Measurements from ENCODE around the gene SMC1A. TPM values are rescaled to one million over a fixed set of nuclear protein-coding genes. Genes with fewer than 3 reads are reported as not detected.
"Not testable (repeated sequence)": the region's sequence is repeated elsewhere in the genome, so short reads cannot be mapped to it uniquely, and the experiment has no call there.

The SMC1A gene
- polyA plus RNA-seq, 6 donors from 2014 or later, result 31.1 to 79.1 (median 50.3) TPM

- Mint-ChIP-seq H3K27ac (peak overlapping the region in 1 of 6 donors; percentile 82), H3K36me3 (peaks cover 19 to 53% of the 10 kb centered on the region in 2 donors)
Measured at GRCh38 chrX:53398216-53398615, 24.2 kb downstream of the SMC1A start.

DNA sequence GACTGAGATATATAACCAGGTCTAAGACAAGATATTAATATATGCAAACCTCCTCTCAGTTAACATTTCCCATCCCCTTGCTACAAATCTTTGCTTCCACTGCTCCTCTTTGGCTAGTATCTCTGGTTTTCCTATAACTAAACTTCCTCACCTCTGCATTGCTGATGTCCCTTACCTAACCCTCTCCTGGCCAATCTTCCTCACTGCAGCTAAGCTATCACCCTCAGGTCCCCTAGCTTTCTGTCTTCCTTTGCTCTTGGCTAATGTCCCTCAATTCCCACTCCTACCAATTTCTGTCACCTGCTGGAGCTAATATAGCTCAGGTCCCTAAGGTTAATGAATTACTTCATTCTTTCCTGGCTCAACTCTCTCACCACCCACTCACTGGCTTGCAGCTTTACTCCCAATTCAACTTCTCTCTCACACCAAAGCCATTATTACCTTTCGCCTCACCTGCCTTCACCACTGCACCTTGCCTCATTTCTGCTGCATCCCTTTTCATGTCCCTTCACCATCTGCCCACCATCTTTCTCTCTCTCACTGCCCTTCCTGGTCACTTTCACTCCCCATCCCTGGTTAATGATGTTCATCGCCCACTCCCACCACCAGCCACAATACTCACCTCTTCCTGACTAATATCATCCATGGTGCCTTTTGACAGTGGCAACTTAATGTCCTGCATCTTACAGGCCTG lies 26.7 kb downstream of the SMC1A start:
- H3K9me3 Mint-ChIP-seq, result no peaks in the 10 kb centered on the region
- DNase-seq, result no peak
- H3K4me3 Mint-ChIP-seq, result no peak overlapping the region
- H3K27me3 Mint-ChIP-seq, result no peaks in the 10 kb centered on the region
- H3K27ac Mint-ChIP-seq, result peak overlapping the region in 4 of 6 donors; percentile 30 to 96 (median 65)
- peaks cover 0 to 3% (median 0%) of the 10 kb centered on the region in 3 donors for H3K4me1 Mint-ChIP-seq
- peaks cover 19 to 37% of the 10 kb centered on the region in 2 donors for H3K36me3 Mint-ChIP-seq
- no peak for ATAC-seq (ENCODE audit: low read depth in 2 of 2)

More at GRCh38 chrX:53398216-53398615, 24.2 kb downstream of the SMC1A start:
- no peak for ATAC-seq (ENCODE audit: low read depth in 2 of 2)
- DNase-seq, result no peak
- no peaks in the 10 kb centered on the region for H3K9me3 Mint-ChIP-seq
- no peak overlapping the region for H3K4me3 Mint-ChIP-seq
- H3K27me3 Mint-ChIP-seq, result no peaks in the 10 kb centered on the region
- H3K4me1 Mint-ChIP-seq, result peaks cover 0 to 3% (median 0%) of the 10 kb centered on the region in 3 donors

GRCh38 chrX:53383376-53384076 lies 38.9 kb downstream of the SMC1A start:
- peak overlapping the region in 1 of 8 donors; percentile 27 for H3K4me3 Mint-ChIP-seq
- H3K27me3 Mint-ChIP-seq, result no peaks in the 10 kb centered on the region
- H3K9me3 Mint-ChIP-seq, result no peaks in the 10 kb centered on the region
- DNase-seq, result no peak
- peaks cover 6 to 7% (median 6%) of the 10 kb centered on the region in 3 donors for H3K4me1 Mint-ChIP-seq
- ATAC-seq (ENCODE audit: low read depth in 2 of 2), result no peak
- peaks cover 20 to 45% of the 10 kb centered on the region in 2 donors for H3K36me3 Mint-ChIP-seq
- H3K27ac Mint-ChIP-seq, result peak overlapping the region in 2 of 6 donors; percentile 44 to 59

DNA sequence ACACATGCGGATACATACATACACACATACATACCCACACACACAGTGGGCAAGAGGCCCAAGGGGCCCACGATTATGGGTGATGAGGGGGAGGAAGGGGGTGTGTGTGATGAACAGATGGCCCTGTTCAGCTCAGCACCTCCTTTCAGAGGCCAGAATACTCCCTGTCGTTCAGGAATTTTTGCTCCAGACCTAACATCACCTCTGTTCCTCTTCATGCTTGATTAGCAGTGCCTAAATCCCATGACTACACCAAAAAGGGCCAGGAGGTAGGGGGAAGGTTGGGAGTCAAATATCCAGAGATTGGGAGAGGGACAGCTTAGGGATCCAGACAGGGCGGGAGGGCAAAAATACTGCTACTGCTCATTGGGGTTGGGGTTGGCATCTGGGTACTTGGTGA lies 42.7 kb downstream of the SMC1A start:
- Mint-ChIP-seq H3K4me3 (peak overlapping the region in 1 of 8 donors; percentile 60), H3K27me3 (no peaks in the 10 kb centered on the region), H3K9me3 (peaks cover 0 to 3% (median 0%) of the 10 kb centered on the region in 7 donors), H3K36me3 (peaks cover 23 to 61% of the 10 kb centered on the region in 2 donors), H3K4me1 (peaks cover 6 to 8% (median 7%) of the 10 kb centered on the region in 3 donors), H3K27ac (peak overlapping the region in 3 of 6 donors; percentile 17 to 71 (median 43))
- DNase-seq (no peak), ATAC-seq (ENCODE audit: low read depth in 2 of 2) (no peak)

- H3K27ac Mint-ChIP-seq, result peak overlapping the region in 1 of 6 donors; percentile 71
- no peaks in the 10 kb centered on the region for H3K27me3 Mint-ChIP-seq
- DNase-seq, result no peak
- peaks cover 0 to 9% (median 0%) of the 10 kb centered on the region in 7 donors for H3K9me3 Mint-ChIP-seq
- ATAC-seq (ENCODE audit: low read depth in 2 of 2), result no peak
- H3K4me1 Mint-ChIP-seq, result peaks cover 6 to 14% (median 7%) of the 10 kb centered on the region in 3 donors
- H3K36me3 Mint-ChIP-seq, result peaks cover 29 to 67% of the 10 kb centered on the region in 2 donors
- no peak overlapping the region for H3K4me3 Mint-ChIP-seq
Measured at GRCh38 chrX:53379008-53379710, 43.3 kb downstream of the SMC1A start.

- Mint-ChIP-seq H3K4me1 (peaks cover 6 to 21% (median 7%) of the 10 kb centered on the region in 3 donors), H3K36me3 (peaks cover 25 to 62% of the 10 kb centered on the region in 2 donors), H3K4me3 (no peak overlapping the region), H3K27ac (no peak overlapping the region), H3K27me3 (no peaks in the 10 kb centered on the region), H3K9me3 (peaks cover 0 to 9% (median 0%) of the 10 kb centered on the region in 7 donors)
- no peak for ATAC-seq (ENCODE audit: low read depth in 2 of 2)
- no peak for DNase-seq
Measured at GRCh38 chrX:53377464-53377863, 45.0 kb downstream of the SMC1A start.

DNA sequence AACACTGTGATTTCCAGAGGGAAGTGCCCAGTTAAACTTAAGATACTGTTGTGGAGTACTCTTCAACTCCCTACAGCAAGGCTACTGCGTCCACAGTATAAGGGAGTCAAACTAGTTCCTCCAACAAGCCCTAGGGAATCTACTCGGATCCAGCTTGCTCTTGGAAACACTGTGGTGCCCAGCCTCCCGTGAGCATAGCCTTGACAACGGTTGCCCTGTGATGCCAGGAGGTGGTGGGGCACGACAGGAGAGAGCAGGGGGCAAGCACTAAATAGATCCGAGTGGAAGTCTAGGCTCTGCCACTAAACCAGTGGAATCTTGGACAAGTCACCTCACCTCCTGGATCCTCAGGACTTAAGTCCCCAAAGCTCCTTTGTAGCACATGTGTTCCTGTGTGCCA lies 45.6 kb downstream of the SMC1A start:
- Mint-ChIP-seq H3K4me3 (no peak overlapping the region), H3K27me3 (no peaks in the 10 kb centered on the region), H3K9me3 (peaks cover 0 to 9% (median 0%) of the 10 kb centered on the region in 7 donors), H3K27ac (no peak overlapping the region), H3K36me3 (peaks cover 25 to 56% of the 10 kb centered on the region in 2 donors), H3K4me1 (peaks cover 6 to 21% (median 7%) of the 10 kb centered on the region in 3 donors)
- ATAC-seq (ENCODE audit: low read depth in 2 of 2) (no peak), DNase-seq (no peak)

DNA sequence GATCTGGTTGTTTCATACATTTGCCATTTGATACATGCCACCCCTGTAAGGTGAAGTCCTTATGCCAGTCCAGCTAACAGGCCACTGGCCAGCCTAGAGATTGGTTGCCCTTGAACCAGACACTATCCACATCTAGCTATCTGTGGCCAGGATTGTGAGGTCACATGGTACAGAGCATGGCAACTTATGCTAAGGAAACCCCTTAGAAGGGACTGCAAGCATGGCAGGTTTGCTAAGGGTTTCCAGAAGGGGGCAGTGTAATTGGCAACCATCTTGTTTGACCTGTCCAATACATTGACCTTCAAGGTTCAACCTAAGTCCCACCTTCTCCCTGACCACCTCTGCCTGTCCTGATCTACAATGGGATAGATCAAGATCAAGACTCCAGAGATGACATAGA lies 47.5 kb downstream of the SMC1A start:
- Mint-ChIP-seq H3K9me3 (peaks cover 0 to 10% (median 5%) of the 10 kb centered on the region in 7 donors), H3K4me1 (peaks cover 0 to 14% (median 3%) of the 10 kb centered on the region in 3 donors), H3K27ac (no peak overlapping the region), H3K4me3 (no peak overlapping the region), H3K27me3 (no peaks in the 10 kb centered on the region), H3K36me3 (peaks cover 14 to 39% of the 10 kb centered on the region in 2 donors)
- DNase-seq (no peak), ATAC-seq (ENCODE audit: low read depth in 2 of 2) (no peak)

GRCh38 chrX:53374222-53374820 lies 48.1 kb downstream of the SMC1A start:
- Mint-ChIP-seq H3K36me3 (peaks cover 9 to 33% of the 10 kb centered on the region in 2 donors), H3K27me3 (no peaks in the 10 kb centered on the region), H3K27ac (no peak overlapping the region), H3K4me3 (peak overlapping the region in 1 of 8 donors; percentile 58), H3K9me3 (peaks cover 0 to 12% (median 5%) of the 10 kb centered on the region in 7 donors), H3K4me1 (peaks cover 0 to 14% (median 0%) of the 10 kb centered on the region in 3 donors)
- DNase-seq, result no peak
- no peak for ATAC-seq (ENCODE audit: low read depth in 2 of 2)

- Mint-ChIP-seq H3K27me3 (no peaks in the 10 kb centered on the region), H3K4me1 (peaks cover 0 to 14% (median 0%) of the 10 kb centered on the region in 3 donors), H3K4me3 (no peak overlapping the region), H3K36me3 (peaks cover 9 to 34% of the 10 kb centered on the region in 2 donors), H3K9me3 (peaks cover 0 to 19% (median 5%) of the 10 kb centered on the region in 7 donors), H3K27ac (no peak overlapping the region)
- ATAC-seq (ENCODE audit: low read depth in 2 of 2) (no peak), DNase-seq (no peak)
Measured at GRCh38 chrX:53373307-53373706, 49.1 kb downstream of the SMC1A start.

DNA sequence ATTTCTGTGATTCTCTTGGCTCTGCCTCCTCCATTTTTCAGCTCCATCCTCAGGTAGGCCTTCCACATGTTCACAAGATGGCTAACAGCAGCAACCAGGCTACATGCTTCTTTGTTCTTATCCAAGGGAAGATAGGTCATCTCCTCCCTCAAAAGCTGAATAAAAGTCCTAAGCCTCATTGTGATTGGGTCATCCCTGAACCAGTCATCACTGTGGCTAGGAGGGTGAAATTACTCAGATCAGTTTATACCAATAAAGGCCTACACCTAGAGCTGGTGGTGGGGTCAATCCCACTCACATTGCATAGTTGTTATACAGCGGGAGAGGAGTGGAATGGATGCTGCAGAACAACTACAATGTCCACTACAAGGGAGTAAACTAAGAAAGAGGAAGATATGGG lies 56.0 kb downstream of the SMC1A start:
- not testable (repeated sequence) for H3K27me3 Mint-ChIP-seq; H3K4me3 Mint-ChIP-seq; H3K36me3 Mint-ChIP-seq; DNase-seq; H3K4me1 Mint-ChIP-seq; ATAC-seq (ENCODE audit: low read depth in 2 of 2)
- Mint-ChIP-seq H3K27ac (peak overlapping the region in 1 of 6 donors; percentile 25), H3K9me3 (peaks cover 0 to 25% (median 2%) of the 10 kb centered on the region in 7 donors)

GRCh38 chrX:53362449-53362848 lies 60.0 kb downstream of the SMC1A start:
- Mint-ChIP-seq H3K27me3 (no peaks in the 10 kb centered on the region), H3K4me1 (no peaks in the 10 kb centered on the region), H3K9me3 (no peaks in the 10 kb centered on the region), H3K36me3 (peaks cover 0 to 11% of the 10 kb centered on the region in 2 donors), H3K4me3 (no peak overlapping the region), H3K27ac (no peak overlapping the region)
- ATAC-seq (ENCODE audit: low read depth in 2 of 2), result no peak
- DNase-seq, result no peak

All from naive B cell (primary cell).